GM23338 (cell line): Measurements from ENCODE around the gene CEP135. TPM values are rescaled to one million over a fixed set of nuclear protein-coding genes. Genes with fewer than 3 reads are reported as not detected.

Experiments used
- ATAC-seq: fragments of 200-7000 bp; cut with Tn5 transposase; 3 replicates; pipeline ENCODE4 v1.9.1; 2020
- DNase-seq: peaks from one replicate; pipeline ENCODE4 v3.0.0-alpha.2; 2015; ENCODE audit warnings: low spot score
- H2AFZ ChIP-seq: fragments of 200-600 bp; sonication (generic); 2 replicates; pipeline ENCODE4 v1.8.0; 2016; ENCODE audit warnings: antibody characterized with exemption, mild to moderate bottlenecking, moderate library complexity
- H3F3A ChIP-seq: fragments of 200-600 bp; sonication (generic); replicated peaks from 2 replicates; pipeline ENCODE4 v1.8.0; 2017; ENCODE audit warnings: antibody characterized with exemption, mixed run types, low read depth
- H3K27ac ChIP-seq: fragments of 200-600 bp; sonication (generic); 2 replicates; pipeline ENCODE4 v1.6.1; 2016; ENCODE audit warnings: low read depth
- H3K27me3 ChIP-seq: fragments of 200-600 bp; sonication (generic); 2 replicates; pipeline ENCODE4 v1.8.0; 2016; ENCODE audit warnings: mild to moderate bottlenecking, mixed run types, moderate library complexity; ENCODE audit not compliant: insufficient read depth
- H3K36me3 ChIP-seq: fragments of 200-600 bp; sonication (generic); 2 replicates; pipeline ENCODE4 v1.8.0; 2016; ENCODE audit warnings: mild to moderate bottlenecking; ENCODE audit not compliant: insufficient read depth
- H3K4me1 ChIP-seq: fragments of 200-600 bp; sonication (generic); 2 replicates; pipeline ENCODE4 v1.8.0; 2016; ENCODE audit warnings: mild to moderate bottlenecking, moderate library complexity; ENCODE audit not compliant: insufficient read depth
- H3K4me2 ChIP-seq: fragments of 200-600 bp; sonication (generic); 2 replicates; pipeline ENCODE4 v1.7.1; 2017; ENCODE audit warnings: mixed run types
- H3K4me3 ChIP-seq: fragments of 200-600 bp; sonication (generic); 2 replicates; pipeline ENCODE4 v1.6.1; 2016; ENCODE audit warnings: mixed run types
- H3K79me2 ChIP-seq: fragments of 200-600 bp; sonication (generic); replicated peaks from 2 replicates; pipeline ENCODE4 v1.8.0; 2017; ENCODE audit warnings: mild to moderate bottlenecking; ENCODE audit not compliant: insufficient read depth
- H3K9me2 ChIP-seq: fragments of 200-600 bp; sonication (generic); 2 replicates; pipeline ENCODE4 v1.8.0; 2017; ENCODE audit not compliant: insufficient read depth
- H4K20me1 ChIP-seq: fragments of 200-600 bp; sonication (generic); replicated peaks from 2 replicates; pipeline ENCODE4 v1.8.0; 2017; ENCODE audit warnings: mild to moderate bottlenecking; ENCODE audit not compliant: insufficient read depth
- H3K27ac Mint-ChIP-seq: 2 replicates; pipeline ENCODE4 v1.8.0; 2020; ENCODE audit warnings: inconsistent platforms, mild to moderate bottlenecking, moderate library complexity, mixed read lengths
- H3K27me3 Mint-ChIP-seq: 3 replicates; pipeline ENCODE4 v1.8.0; 2022; ENCODE audit warnings: low read depth, mild to moderate bottlenecking, moderate library complexity, mixed read lengths, inconsistent platforms; ENCODE audit not compliant: insufficient read depth, poor library complexity
- H3K36me3 Mint-ChIP-seq: 3 replicates; pipeline ENCODE4 v1.8.0; 2021; ENCODE audit warnings: low read depth, mild to moderate bottlenecking, inconsistent platforms, moderate library complexity, mixed read lengths
- H3K4me1 Mint-ChIP-seq: 3 replicates; pipeline ENCODE4 v1.8.0; 2020; ENCODE audit warnings: mild to moderate bottlenecking, inconsistent platforms, mixed read lengths
- H3K4me3 Mint-ChIP-seq: 3 replicates; pipeline ENCODE4 v1.8.0; 2021; ENCODE audit warnings: moderate library complexity, mild to moderate bottlenecking, inconsistent platforms, mixed read lengths
- H3K9me3 Mint-ChIP-seq: 3 replicates; pipeline ENCODE4 v1.8.0; 2020; ENCODE audit warnings: moderate library complexity, mild to moderate bottlenecking, inconsistent platforms, mixed read lengths
- CREB1 ChIP-seq: fragments of 250-450 bp; sonication (Bioruptor Pico); IDR thresholded peaks from 2 replicates; pipeline ENCODE4 v1.5.0; 2020; ENCODE audit warnings: low read depth, mild to moderate bottlenecking, moderate library complexity
- EZH2 ChIP-seq: fragments of 200-600 bp; sonication (generic); IDR thresholded peaks from one replicate; pipeline ENCODE4 v1.8.0; 2017; ENCODE audit warnings: antibody characterized with exemption, mild to moderate bottlenecking, low read depth; ENCODE audit not compliant: unreplicated experiment
- EZH2phosphoT487 ChIP-seq: fragments of 200-600 bp; sonication (generic); IDR thresholded peaks from one replicate; pipeline ENCODE4 v1.8.1; 2018; ENCODE audit warnings: antibody characterized with exemption; ENCODE audit not compliant: unreplicated experiment
- JUNB ChIP-seq: IDR thresholded peaks from one replicate; pipeline ENCODE4 v1.6.1; 2016; ENCODE audit warnings: antibody characterized with exemption; ENCODE audit not compliant: unreplicated experiment
- NANOG ChIP-seq: IDR thresholded peaks from 2 replicates; pipeline ENCODE4 v1.6.1; 2016; ENCODE audit warnings: antibody characterized with exemption, borderline replicate concordance
- POLR2AphosphoS5 ChIP-seq: IDR thresholded peaks from 2 replicates; pipeline ENCODE4 v1.6.1; 2016; ENCODE audit warnings: antibody characterized with exemption, low read depth
- STAT1 ChIP-seq: IDR thresholded peaks from one replicate; pipeline ENCODE4 v1.6.1; 2016; ENCODE audit warnings: antibody characterized with exemption; ENCODE audit not compliant: unreplicated experiment
- ZNF114 ChIP-seq: fragments of 250-450 bp; sonication (Bioruptor Pico); IDR thresholded peaks from 2 replicates; pipeline ENCODE4 v1.5.0; 2020; ENCODE audit warnings: mild to moderate bottlenecking, moderate library complexity
- ZNF331 ChIP-seq: fragments of 250-450 bp; sonication (Bioruptor Pico); IDR thresholded peaks from 2 replicates; pipeline ENCODE4 v1.5.0; 2020; ENCODE audit warnings: low read depth, mild to moderate bottlenecking, moderate library complexity
- polyA plus RNA-seq: library from polyadenylated mRNA; unstranded; fragments of >200 nt; fragmentation: Nextera tagmentation; extraction: Ambion mirVana; gene quantifications from 2 replicates; pipeline ENCODE4 v1.2.1, GENCODE V29; 2016
- total RNA-seq: library from RNA; depleted of rRNA; stranded (reverse); fragments of >200 nt; shearing (Covaris generic); gene quantifications from 2 replicates; pipeline ENCODE4 v1.2.3, GENCODE V29; 2014
- TF ChIP-seq, protein P1 (sequence below): fragments of 250-450 bp; sonication (Bioruptor Pico); IDR thresholded peaks from 2 replicates; pipeline ENCODE4 v1.5.0; 2020; ENCODE audit warnings: mild to moderate bottlenecking, moderate library complexity
- TF ChIP-seq, protein P2 (sequence below), 2 experiments: fragments of 200-600 bp in 1 of 2; sonication (generic) in 1 of 2; conservative IDR thresholded peaks; 2 replicates each; pipeline versions ENCODE4 v1.5.1 to v1.6.1; 2016 to 2017; ENCODE audit warnings: antibody characterized with exemption in 2 of 2, low read depth in 2 of 2, mild to moderate bottlenecking in 2 of 2, moderate library complexity in 1 of 2
- TF ChIP-seq, protein P3 (sequence below): IDR thresholded peaks from 2 replicates; pipeline ENCODE4 v1.6.1; 2016; ENCODE audit warnings: antibody characterized with exemption
- TF ChIP-seq, protein P4 (sequence below): IDR thresholded peaks from one replicate; pipeline ENCODE4 v1.6.1; 2018; ENCODE audit warnings: antibody characterized with exemption; ENCODE audit not compliant: unreplicated experiment

CEP135 gene
- total and polyA plus RNA-seq, 2 experiments from 2014 or later: 11.8 to 15.7 TPM

DNA sequence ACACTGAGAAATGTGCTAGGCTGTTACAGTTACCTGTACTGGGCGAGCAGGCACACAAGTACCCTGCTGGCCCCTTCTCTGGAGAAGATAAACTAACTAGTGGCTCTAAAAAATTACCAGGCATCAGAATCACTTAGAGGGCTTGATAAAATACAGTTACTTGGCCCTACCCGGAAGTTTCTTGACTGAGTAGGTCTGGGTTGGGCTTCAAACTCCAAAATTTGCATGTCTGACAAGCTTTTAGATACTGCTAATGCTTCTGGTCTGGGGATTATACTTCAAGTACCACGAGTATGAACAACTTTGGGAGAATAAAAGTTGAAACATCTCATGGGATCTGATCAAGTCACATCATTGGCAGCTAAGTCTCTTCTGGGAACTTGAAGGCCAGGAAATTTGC, 30.8 kb downstream of the CEP135 start:
- Histone ChIP-seq H3K4me2 (no peak overlapping the region), H3K36me3 (no peaks in the 10 kb centered on the region), H3K9me2 (no peaks in the 10 kb centered on the region), H3K4me3 (no peak overlapping the region), H2AFZ (no peak overlapping the region), H3K27me3 (no peaks in the 10 kb centered on the region), H3K27ac (no peak overlapping the region), H3K4me1 (no peaks in the 10 kb centered on the region; the same call in 1 of the 2 replicates), H4K20me1 (no peaks in the 10 kb centered on the region), H3F3A (no peaks in the 10 kb centered on the region), H3K79me2 (no peaks in the 10 kb centered on the region)
- TF ChIP-seq STAT1 (no peak), JUNB (no peak), ZNF114 (no peak), ZNF331 (CRISPR knock-in tag) (no peak), CREB1 (CRISPR knock-in tag) (no peak), EZH2phosphoT487 (no peak), NANOG (no peak), POLR2AphosphoS5 (no peak), EZH2 (no peak)
- TF ChIP-seq, protein P1, sequence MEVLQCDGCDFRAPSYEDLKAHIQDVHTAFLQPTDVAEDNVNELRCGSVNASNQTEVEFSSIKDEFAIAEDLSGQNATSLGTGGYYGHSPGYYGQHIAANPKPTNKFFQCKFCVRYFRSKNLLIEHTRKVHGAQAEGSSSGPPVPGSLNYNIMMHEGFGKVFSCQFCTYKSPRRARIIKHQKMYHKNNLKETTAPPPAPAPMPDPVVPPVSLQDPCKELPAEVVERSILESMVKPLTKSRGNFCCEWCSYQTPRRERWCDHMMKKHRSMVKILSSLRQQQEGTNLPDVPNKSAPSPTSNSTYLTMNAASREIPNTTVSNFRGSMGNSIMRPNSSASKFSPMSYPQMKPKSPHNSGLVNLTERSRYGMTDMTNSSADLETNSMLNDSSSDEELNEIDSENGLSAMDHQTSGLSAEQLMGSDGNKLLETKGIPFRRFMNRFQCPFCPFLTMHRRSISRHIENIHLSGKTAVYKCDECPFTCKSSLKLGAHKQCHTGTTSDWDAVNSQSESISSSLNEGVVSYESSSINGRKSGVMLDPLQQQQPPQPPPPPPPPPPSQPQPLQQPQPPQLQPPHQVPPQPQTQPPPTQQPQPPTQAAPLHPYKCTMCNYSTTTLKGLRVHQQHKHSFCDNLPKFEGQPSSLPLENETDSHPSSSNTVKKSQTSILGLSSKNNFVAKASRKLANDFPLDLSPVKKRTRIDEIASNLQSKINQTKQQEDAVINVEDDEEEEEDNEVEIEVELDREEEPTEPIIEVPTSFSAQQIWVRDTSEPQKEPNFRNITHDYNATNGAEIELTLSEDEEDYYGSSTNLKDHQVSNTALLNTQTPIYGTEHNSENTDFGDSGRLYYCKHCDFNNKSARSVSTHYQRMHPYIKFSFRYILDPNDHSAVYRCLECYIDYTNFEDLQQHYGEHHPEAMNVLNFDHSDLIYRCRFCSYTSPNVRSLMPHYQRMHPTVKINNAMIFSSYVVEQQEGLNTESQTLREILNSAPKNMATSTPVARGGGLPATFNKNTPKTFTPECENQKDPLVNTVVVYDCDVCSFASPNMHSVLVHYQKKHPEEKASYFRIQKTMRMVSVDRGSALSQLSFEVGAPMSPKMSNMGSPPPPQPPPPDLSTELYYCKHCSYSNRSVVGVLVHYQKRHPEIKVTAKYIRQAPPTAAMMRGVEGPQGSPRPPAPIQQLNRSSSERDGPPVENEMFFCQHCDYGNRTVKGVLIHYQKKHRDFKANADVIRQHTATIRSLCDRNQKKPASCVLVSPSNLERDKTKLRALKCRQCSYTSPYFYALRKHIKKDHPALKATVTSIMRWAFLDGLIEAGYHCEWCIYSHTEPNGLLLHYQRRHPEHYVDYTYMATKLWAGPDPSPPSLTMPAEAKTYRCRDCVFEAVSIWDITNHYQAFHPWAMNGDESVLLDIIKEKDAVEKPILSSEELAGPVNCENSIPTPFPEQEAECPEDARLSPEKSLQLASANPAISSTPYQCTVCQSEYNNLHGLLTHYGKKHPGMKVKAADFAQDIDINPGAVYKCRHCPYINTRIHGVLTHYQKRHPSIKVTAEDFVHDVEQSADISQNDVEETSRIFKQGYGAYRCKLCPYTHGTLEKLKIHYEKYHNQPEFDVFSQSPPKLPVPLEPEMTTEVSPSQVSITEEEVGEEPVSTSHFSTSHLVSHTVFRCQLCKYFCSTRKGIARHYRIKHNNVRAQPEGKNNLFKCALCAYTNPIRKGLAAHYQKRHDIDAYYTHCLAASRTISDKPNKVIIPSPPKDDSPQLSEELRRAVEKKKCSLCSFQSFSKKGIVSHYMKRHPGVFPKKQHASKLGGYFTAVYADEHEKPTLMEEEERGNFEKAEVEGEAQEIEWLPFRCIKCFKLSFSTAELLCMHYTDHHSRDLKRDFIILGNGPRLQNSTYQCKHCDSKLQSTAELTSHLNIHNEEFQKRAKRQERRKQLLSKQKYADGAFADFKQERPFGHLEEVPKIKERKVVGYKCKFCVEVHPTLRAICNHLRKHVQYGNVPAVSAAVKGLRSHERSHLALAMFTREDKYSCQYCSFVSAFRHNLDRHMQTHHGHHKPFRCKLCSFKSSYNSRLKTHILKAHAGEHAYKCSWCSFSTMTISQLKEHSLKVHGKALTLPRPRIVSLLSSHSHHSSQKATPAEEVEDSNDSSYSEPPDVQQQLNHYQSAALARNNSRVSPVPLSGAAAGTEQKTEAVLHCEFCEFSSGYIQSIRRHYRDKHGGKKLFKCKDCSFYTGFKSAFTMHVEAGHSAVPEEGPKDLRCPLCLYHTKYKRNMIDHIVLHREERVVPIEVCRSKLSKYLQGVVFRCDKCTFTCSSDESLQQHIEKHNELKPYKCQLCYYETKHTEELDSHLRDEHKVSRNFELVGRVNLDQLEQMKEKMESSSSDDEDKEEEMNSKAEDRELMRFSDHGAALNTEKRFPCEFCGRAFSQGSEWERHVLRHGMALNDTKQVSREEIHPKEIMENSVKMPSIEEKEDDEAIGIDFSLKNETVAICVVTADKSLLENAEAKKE (CRISPR knock-in tag): no peak
- TF ChIP-seq, protein P2, sequence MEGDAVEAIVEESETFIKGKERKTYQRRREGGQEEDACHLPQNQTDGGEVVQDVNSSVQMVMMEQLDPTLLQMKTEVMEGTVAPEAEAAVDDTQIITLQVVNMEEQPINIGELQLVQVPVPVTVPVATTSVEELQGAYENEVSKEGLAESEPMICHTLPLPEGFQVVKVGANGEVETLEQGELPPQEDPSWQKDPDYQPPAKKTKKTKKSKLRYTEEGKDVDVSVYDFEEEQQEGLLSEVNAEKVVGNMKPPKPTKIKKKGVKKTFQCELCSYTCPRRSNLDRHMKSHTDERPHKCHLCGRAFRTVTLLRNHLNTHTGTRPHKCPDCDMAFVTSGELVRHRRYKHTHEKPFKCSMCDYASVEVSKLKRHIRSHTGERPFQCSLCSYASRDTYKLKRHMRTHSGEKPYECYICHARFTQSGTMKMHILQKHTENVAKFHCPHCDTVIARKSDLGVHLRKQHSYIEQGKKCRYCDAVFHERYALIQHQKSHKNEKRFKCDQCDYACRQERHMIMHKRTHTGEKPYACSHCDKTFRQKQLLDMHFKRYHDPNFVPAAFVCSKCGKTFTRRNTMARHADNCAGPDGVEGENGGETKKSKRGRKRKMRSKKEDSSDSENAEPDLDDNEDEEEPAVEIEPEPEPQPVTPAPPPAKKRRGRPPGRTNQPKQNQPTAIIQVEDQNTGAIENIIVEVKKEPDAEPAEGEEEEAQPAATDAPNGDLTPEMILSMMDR (conservative IDR thresholded peaks at IDR 0.05; ENCODE audit: low read depth in 2 of 2): no peak
- TF ChIP-seq, protein P3, sequence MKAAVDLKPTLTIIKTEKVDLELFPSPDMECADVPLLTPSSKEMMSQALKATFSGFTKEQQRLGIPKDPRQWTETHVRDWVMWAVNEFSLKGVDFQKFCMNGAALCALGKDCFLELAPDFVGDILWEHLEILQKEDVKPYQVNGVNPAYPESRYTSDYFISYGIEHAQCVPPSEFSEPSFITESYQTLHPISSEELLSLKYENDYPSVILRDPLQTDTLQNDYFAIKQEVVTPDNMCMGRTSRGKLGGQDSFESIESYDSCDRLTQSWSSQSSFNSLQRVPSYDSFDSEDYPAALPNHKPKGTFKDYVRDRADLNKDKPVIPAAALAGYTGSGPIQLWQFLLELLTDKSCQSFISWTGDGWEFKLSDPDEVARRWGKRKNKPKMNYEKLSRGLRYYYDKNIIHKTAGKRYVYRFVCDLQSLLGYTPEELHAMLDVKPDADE: no peak
- TF ChIP-seq, protein P4, sequence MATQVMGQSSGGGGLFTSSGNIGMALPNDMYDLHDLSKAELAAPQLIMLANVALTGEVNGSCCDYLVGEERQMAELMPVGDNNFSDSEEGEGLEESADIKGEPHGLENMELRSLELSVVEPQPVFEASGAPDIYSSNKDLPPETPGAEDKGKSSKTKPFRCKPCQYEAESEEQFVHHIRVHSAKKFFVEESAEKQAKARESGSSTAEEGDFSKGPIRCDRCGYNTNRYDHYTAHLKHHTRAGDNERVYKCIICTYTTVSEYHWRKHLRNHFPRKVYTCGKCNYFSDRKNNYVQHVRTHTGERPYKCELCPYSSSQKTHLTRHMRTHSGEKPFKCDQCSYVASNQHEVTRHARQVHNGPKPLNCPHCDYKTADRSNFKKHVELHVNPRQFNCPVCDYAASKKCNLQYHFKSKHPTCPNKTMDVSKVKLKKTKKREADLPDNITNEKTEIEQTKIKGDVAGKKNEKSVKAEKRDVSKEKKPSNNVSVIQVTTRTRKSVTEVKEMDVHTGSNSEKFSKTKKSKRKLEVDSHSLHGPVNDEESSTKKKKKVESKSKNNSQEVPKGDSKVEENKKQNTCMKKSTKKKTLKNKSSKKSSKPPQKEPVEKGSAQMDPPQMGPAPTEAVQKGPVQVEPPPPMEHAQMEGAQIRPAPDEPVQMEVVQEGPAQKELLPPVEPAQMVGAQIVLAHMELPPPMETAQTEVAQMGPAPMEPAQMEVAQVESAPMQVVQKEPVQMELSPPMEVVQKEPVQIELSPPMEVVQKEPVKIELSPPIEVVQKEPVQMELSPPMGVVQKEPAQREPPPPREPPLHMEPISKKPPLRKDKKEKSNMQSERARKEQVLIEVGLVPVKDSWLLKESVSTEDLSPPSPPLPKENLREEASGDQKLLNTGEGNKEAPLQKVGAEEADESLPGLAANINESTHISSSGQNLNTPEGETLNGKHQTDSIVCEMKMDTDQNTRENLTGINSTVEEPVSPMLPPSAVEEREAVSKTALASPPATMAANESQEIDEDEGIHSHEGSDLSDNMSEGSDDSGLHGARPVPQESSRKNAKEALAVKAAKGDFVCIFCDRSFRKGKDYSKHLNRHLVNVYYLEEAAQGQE: no peak
- no peak for DNase-seq
- Mint-ChIP-seq H3K9me3 (no peaks in the 10 kb centered on the region), H3K36me3 (peaks cover 7% of the 10 kb centered on the region; the same call in 2 of the 3 replicates), H3K27ac (no peak overlapping the region; the same call in 1 of the 2 replicates), H3K4me1 (peaks cover 2% of the 10 kb centered on the region; the same call in 1 of the 3 replicates), H3K4me3 (no peak overlapping the region), H3K27me3 (no peaks in the 10 kb centered on the region)
- no peak for ATAC-seq
